Muscle layer of duodenum (tissue), 2 donors: ENCODE measurements around the gene C2orf49.

ENCODE experiments used
- H3K27ac ChIP-seq: one replicate; pipeline ENCODE4 v1.7.0; 2013; ENCODE audit warnings: mild to moderate bottlenecking, low read length
- H3K27me3 ChIP-seq: one replicate; pipeline ENCODE4 v1.7.0; 2013; ENCODE audit warnings: low read depth, mild to moderate bottlenecking, control low read depth, low read length
- H3K36me3 ChIP-seq, 2 donors: one replicate each; pipeline ENCODE4 v1.7.0; 2013; ENCODE audit warnings: low read length in 2 of 2, control low read depth in 1 of 2, mild to moderate bottlenecking in 1 of 2; ENCODE audit not compliant: insufficient read depth in 2 of 2, control insufficient read depth in 1 of 2
- H3K4me1 ChIP-seq, 2 donors: one replicate each; pipeline ENCODE4 v1.7.0; 2013; ENCODE audit warnings: low read length in 2 of 2, mild to moderate bottlenecking in 2 of 2, control low read depth in 1 of 2, moderate library complexity in 1 of 2; ENCODE audit not compliant: insufficient read depth in 2 of 2, control insufficient read depth in 1 of 2
- H3K4me3 ChIP-seq, 2 donors: one replicate each; pipeline ENCODE4 v1.7.0; 2013; ENCODE audit warnings: low read length in 2 of 2, low read depth in 1 of 2, mild to moderate bottlenecking in 1 of 2
- H3K9me3 ChIP-seq, 2 donors: one replicate each; pipeline ENCODE4 v1.7.0; 2013; ENCODE audit warnings: low read length in 2 of 2, control low read depth in 1 of 2, mild to moderate bottlenecking in 1 of 2; ENCODE audit not compliant: control insufficient read depth in 1 of 2
- donor health status: healthy.

Gene C2orf49

GRCh38 chr2:105301646-105302045 lies 35.7 kb upstream of the C2orf49 start:
- Histone ChIP-seq H3K9me3 (no peaks in the 10 kb centered on the region), H3K27ac (no peak overlapping the region), H3K36me3 (peaks cover 17 to 20% of the 10 kb centered on the region in 2 donors), H3K4me3 (no peak overlapping the region), H3K27me3 (no peaks in the 10 kb centered on the region), H3K4me1 (no peaks in the 10 kb centered on the region)

DNA sequence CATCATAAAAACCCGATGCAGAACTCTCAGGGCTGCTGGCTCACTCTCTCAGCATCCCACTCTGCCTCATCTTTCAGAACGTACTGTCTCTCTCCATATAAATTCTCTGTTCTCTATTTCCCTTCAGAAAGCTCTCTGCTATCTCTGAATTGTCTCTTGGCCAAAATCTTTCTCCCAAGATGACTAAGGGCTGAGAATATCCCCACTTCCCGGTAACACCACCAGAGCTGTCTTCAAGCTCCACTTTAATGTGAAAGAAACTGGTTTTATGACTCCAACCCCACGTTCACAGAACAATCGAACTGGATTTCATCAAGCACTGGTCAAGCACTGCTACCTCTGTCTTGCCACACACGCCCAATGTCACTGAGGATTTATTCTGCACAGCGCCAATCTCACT lies 30.2 kb upstream of the C2orf49 start:
- no peak overlapping the region for H3K4me3 ChIP-seq
- no peak overlapping the region for H3K27ac ChIP-seq
- H3K4me1 ChIP-seq, result no peaks in the 10 kb centered on the region
- H3K36me3 ChIP-seq, result peaks cover 11 to 14% of the 10 kb centered on the region in 2 donors
- H3K9me3 ChIP-seq, result no peaks in the 10 kb centered on the region
- no peaks in the 10 kb centered on the region for H3K27me3 ChIP-seq

- peaks cover 11 to 14% of the 10 kb centered on the region in 2 donors for H3K36me3 ChIP-seq
Observed at GRCh38 chr2:105307550-105307949, 29.8 kb upstream of the C2orf49 start.

DNA sequence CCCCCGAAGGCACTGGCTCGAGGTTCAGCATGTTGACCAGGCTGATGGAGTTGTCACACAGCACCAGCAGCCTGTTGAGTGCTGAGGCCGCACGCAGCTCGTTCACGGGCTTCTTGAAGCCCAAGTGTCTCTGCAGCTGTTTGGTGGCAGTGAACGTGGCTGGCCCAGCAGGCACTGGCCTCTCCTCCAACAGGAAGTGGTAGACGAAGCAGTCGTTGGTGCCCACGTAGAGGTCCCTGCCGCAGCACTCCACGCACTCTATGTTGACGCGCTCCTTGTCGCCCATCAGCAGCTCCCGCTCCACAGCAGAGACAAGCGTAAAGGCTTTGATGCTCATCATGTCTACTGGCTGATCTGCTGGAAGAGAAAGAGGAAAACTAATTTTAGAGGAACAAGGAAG lies 29.4 kb upstream of the C2orf49 start:
- Histone ChIP-seq H3K4me3 (no peak overlapping the region), H3K27ac (no peak overlapping the region), H3K36me3 (peaks cover 11 to 14% of the 10 kb centered on the region in 2 donors), H3K4me1 (no peaks in the 10 kb centered on the region), H3K9me3 (no peaks in the 10 kb centered on the region), H3K27me3 (no peaks in the 10 kb centered on the region)

More at GRCh38 chr2:105307550-105307949, 29.8 kb upstream of the C2orf49 start:
- H3K4me3 ChIP-seq, result no peak overlapping the region
- no peaks in the 10 kb centered on the region for H3K9me3 ChIP-seq
- no peaks in the 10 kb centered on the region for H3K27me3 ChIP-seq
- H3K4me1 ChIP-seq, result no peaks in the 10 kb centered on the region
- H3K27ac ChIP-seq, result no peak overlapping the region

DNA sequence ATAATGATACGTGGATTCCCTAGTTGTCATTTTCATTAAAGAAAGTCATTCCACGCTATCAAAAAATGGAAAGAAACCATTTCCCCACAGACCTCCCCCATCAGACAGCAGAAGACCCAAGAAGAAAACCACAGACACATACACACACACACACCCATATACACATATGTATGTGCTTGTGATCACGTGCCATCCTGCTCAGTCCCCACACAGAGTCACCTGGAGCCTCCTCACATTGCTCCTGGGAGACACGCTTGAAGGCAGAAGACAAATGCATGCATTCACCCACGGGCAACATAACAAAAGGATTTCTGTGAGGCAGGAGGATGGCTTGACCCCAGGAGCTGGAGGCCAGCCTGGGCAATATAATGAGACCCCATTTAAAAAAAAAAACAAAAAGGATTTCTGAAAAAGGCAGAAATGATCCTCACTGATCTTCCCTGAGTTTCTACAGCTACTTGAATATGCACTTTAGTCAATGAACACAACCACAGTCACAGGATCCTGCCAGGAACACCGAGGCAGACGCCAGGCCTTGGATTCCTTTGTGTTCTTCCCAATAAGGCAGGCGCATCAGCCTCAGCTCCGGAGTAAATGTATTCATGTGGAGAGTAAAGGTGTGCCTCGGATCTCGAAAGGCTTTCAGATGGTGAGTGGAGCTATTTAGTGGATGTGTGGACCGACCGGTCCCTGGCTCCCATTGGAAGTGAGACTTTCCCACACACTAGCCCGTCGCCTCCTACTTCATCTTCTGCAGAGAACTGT lies 28.8 kb upstream of the C2orf49 start:
- H3K27ac ChIP-seq, result no peak overlapping the region
- H3K4me1 ChIP-seq, result no peaks in the 10 kb centered on the region
- no peaks in the 10 kb centered on the region for H3K27me3 ChIP-seq
- no peaks in the 10 kb centered on the region for H3K9me3 ChIP-seq
- peaks cover 11 to 14% of the 10 kb centered on the region in 2 donors for H3K36me3 ChIP-seq
- H3K4me3 ChIP-seq, result no peak overlapping the region

- Histone ChIP-seq H3K9me3 (no peaks in the 10 kb centered on the region), H3K4me3 (no peak overlapping the region), H3K36me3 (peaks cover 11 to 14% of the 10 kb centered on the region in 2 donors), H3K4me1 (no peaks in the 10 kb centered on the region), H3K27me3 (no peaks in the 10 kb centered on the region), H3K27ac (no peak overlapping the region)
Observed at GRCh38 chr2:105309147-105309545, 28.2 kb upstream of the C2orf49 start.

DNA sequence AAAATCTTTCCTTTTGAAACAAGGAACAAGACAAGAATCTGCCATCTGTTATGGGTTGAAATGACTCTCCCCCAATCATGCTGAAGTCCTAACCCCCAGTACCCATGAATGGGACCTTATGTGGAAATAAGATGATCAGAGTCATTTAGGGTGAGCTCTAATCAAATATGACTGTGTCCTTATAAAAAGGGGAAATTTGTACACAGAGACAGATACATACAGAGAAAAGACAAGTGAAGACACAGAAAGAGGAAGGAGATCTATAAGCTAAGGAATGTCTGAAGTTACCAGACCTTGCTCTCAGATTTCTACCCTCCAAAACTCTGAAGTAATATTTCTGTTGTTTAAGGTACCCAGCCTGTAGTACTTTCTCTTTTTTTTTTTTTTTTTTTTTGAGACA lies 23.5 kb upstream of the C2orf49 start:
- no peaks in the 10 kb centered on the region for H3K4me1 ChIP-seq
- no peak overlapping the region for H3K4me3 ChIP-seq
- H3K27me3 ChIP-seq, result no peaks in the 10 kb centered on the region
- H3K27ac ChIP-seq, result no peak overlapping the region
- H3K9me3 ChIP-seq, result no peaks in the 10 kb centered on the region
- H3K36me3 ChIP-seq, result no peaks in the 10 kb centered on the region

DNA sequence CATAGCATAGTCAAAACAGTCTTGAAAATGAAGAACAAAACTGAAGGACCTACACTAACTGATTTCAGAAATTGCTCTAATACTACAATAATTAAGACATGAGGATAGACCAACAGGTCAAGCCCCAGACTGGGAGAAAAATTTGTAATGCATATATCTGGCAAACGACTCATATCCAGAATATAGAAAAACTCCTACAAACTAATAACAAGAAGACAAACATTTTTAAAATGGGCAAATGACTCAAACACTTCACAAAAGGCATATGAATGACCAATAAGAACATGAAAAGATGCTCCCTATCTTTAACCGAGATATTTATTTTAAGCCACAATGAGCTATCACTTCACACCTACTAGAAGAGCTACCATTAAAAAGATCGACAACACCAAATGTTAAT lies 22.0 kb upstream of the C2orf49 start:
- no peaks in the 10 kb centered on the region for H3K9me3 ChIP-seq
- H3K4me1 ChIP-seq, result no peaks in the 10 kb centered on the region
- no peak overlapping the region for H3K4me3 ChIP-seq
- H3K27ac ChIP-seq, result no peak overlapping the region
- no peaks in the 10 kb centered on the region for H3K36me3 ChIP-seq
- H3K27me3 ChIP-seq, result no peaks in the 10 kb centered on the region

DNA sequence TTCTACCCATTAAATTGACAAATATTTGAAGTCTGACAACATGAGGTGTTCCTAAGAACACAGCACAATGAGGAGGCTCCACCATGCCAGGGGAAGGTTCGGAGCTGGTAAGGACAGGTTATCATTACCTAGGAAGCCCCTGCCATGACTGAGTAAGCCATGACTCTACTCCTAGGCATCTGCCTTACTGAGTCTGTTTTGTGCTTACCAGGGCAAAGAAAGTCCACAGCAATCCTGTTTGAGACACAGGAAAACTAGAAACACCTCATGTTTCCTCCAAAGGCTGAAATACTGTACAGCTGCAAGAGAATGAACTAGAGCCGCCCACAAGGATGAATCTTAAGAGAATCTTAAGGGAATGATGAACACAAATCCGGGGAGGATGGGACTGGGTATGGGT lies 19.4 kb upstream of the C2orf49 start:
- H3K4me1 ChIP-seq, result no peaks in the 10 kb centered on the region
- H3K9me3 ChIP-seq, result no peaks in the 10 kb centered on the region
- H3K27ac ChIP-seq, result no peak overlapping the region
- H3K27me3 ChIP-seq, result no peaks in the 10 kb centered on the region
- H3K36me3 ChIP-seq, result no peaks in the 10 kb centered on the region
- H3K4me3 ChIP-seq, result no peak overlapping the region

GRCh38 chr2:105320651-105321215 lies 16.6 kb upstream of the C2orf49 start:
- H3K27ac ChIP-seq, result no peak overlapping the region
- peaks cover 0 to 9% of the 10 kb centered on the region in 2 donors for H3K36me3 ChIP-seq
- no peaks in the 10 kb centered on the region for H3K27me3 ChIP-seq
- no peaks in the 10 kb centered on the region for H3K9me3 ChIP-seq
- no peaks in the 10 kb centered on the region for H3K4me1 ChIP-seq
- no peak overlapping the region for H3K4me3 ChIP-seq

GRCh38 chr2:105321875-105322646 lies 15.3 kb upstream of the C2orf49 start:
- no peaks in the 10 kb centered on the region for H3K27me3 ChIP-seq
- H3K36me3 ChIP-seq, result peaks cover 0 to 9% of the 10 kb centered on the region in 2 donors
- no peaks in the 10 kb centered on the region for H3K9me3 ChIP-seq
- no peaks in the 10 kb centered on the region for H3K4me1 ChIP-seq
- no peak overlapping the region for H3K4me3 ChIP-seq
- no peak overlapping the region for H3K27ac ChIP-seq
